Keratinocyte (primary cell): Measurements from ENCODE around the gene MED25.

Source experiments
- EZH2 ChIP-seq: IDR thresholded peaks from one replicate; pipeline ENCODE4 v1.6.1; 2012; ENCODE audit warnings: inconsistent platforms, mild to moderate bottlenecking, low read length, moderate library complexity
- TF ChIP-seq, protein P1 (sequence below), 3 experiments: IDR thresholded peaks in 1 of 3; conservative IDR thresholded peaks in 1 of 3; optimal IDR thresholded peaks in 1 of 3; 2 replicates in 2 of 3; 3 replicates in 1 of 3; pipeline versions ENCODE3 to v1.5.1; 2011; ENCODE audit warnings: low read length in 3 of 3, mild to moderate bottlenecking in 3 of 3, moderate library complexity in 2 of 3, control low read depth in 1 of 3, inconsistent platforms in 1 of 3; ENCODE audit not compliant: insufficient read depth in 2 of 3; ENCODE audit errors: extremely low read depth in 1 of 3

- TF ChIP-seq, protein P1, sequence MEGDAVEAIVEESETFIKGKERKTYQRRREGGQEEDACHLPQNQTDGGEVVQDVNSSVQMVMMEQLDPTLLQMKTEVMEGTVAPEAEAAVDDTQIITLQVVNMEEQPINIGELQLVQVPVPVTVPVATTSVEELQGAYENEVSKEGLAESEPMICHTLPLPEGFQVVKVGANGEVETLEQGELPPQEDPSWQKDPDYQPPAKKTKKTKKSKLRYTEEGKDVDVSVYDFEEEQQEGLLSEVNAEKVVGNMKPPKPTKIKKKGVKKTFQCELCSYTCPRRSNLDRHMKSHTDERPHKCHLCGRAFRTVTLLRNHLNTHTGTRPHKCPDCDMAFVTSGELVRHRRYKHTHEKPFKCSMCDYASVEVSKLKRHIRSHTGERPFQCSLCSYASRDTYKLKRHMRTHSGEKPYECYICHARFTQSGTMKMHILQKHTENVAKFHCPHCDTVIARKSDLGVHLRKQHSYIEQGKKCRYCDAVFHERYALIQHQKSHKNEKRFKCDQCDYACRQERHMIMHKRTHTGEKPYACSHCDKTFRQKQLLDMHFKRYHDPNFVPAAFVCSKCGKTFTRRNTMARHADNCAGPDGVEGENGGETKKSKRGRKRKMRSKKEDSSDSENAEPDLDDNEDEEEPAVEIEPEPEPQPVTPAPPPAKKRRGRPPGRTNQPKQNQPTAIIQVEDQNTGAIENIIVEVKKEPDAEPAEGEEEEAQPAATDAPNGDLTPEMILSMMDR (optimal IDR thresholded peaks at IDR 0.05 in 1 of 3, IDR thresholded peaks at IDR 0.05 in 1 of 3, conservative IDR thresholded peaks at IDR 0.05 in 1 of 3; ENCODE audit: extremely low read depth in 1 of 3, insufficient read depth in 2 of 3, low read length in 3 of 3), result no peak
- TF ChIP-seq EZH2, result no peak
Observed at GRCh38 chr19:49837425-49837824, 19.3 kb downstream of the MED25 start.
